HepG2 (cell line): ENCODE results near the gene IL2RA.

Experiments
- ETV5 ChIP-seq: IDR thresholded peaks from 2 replicates; pipeline ENCODE4 v1.6.1; 2018; ENCODE audit warnings: missing biosample characterization, missing genetic modification reagents, inconsistent platforms, borderline replicate concordance
- FOXK1 ChIP-seq: sonication (generic); formaldehyde crosslinking; IDR thresholded peaks from 2 replicates; pipeline ENCODE4 v1.4.0; 2020; ENCODE audit warnings: low read depth, missing genetic modification reagents, borderline replicate concordance
- ZNF274 ChIP-seq: sonication (generic); formaldehyde crosslinking; IDR thresholded peaks from 2 replicates; pipeline ENCODE4 v1.5.1; 2020; ENCODE audit warnings: mild to moderate bottlenecking, missing genetic modification reagents
- ZNF761 ChIP-seq: sonication (generic); formaldehyde crosslinking; conservative IDR thresholded peaks from 2 replicates; pipeline ENCODE4 v1.4.0; 2020; ENCODE audit warnings: mild to moderate bottlenecking, missing genetic modification reagents
- TF ChIP-seq, protein P1 (sequence below): sonication (generic); formaldehyde crosslinking; IDR thresholded peaks from 2 replicates; pipeline ENCODE4 v1.5.0; 2020; ENCODE audit warnings: missing genetic modification reagents
- TF ChIP-seq, protein P2 (sequence below): sonication (generic); formaldehyde crosslinking; IDR thresholded peaks from 2 replicates; pipeline ENCODE4 v1.5.0; 2020; ENCODE audit warnings: mild to moderate bottlenecking, missing genetic modification reagents, moderate library complexity

DNA sequence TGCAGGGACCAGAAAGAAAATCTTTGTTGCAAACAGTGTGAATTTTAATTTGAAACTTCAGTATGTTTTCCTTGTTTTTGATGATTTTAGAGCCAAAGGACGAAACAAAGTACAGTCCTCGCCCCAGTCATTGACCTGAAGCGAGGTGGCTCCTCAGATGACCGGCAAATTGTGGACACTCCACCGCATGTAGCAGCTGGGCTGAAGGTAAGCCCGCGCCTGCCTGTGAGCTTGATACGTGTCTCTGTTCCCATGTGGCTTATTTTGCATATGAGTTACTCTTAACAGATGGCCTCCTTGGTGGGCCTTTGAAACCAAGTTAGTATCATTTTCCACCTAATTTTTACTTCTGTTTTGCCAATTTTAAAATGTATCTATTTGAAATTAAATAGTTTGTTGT lies 39.0 kb upstream of the IL2RA start:
- TF ChIP-seq, protein P1, sequence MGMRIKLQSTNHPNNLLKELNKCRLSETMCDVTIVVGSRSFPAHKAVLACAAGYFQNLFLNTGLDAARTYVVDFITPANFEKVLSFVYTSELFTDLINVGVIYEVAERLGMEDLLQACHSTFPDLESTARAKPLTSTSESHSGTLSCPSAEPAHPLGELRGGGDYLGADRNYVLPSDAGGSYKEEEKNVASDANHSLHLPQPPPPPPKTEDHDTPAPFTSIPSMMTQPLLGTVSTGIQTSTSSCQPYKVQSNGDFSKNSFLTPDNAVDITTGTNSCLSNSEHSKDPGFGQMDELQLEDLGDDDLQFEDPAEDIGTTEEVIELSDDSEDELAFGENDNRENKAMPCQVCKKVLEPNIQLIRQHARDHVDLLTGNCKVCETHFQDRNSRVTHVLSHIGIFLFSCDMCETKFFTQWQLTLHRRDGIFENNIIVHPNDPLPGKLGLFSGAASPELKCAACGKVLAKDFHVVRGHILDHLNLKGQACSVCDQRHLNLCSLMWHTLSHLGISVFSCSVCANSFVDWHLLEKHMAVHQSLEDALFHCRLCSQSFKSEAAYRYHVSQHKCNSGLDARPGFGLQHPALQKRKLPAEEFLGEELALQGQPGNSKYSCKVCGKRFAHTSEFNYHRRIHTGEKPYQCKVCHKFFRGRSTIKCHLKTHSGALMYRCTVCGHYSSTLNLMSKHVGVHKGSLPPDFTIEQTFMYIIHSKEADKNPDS (CRISPR knock-in tag) = no peak
- no peak for TF ChIP-seq ETV5
- TF ChIP-seq ZNF761 (CRISPR knock-in tag) = no peak
- TF ChIP-seq, protein P2, sequence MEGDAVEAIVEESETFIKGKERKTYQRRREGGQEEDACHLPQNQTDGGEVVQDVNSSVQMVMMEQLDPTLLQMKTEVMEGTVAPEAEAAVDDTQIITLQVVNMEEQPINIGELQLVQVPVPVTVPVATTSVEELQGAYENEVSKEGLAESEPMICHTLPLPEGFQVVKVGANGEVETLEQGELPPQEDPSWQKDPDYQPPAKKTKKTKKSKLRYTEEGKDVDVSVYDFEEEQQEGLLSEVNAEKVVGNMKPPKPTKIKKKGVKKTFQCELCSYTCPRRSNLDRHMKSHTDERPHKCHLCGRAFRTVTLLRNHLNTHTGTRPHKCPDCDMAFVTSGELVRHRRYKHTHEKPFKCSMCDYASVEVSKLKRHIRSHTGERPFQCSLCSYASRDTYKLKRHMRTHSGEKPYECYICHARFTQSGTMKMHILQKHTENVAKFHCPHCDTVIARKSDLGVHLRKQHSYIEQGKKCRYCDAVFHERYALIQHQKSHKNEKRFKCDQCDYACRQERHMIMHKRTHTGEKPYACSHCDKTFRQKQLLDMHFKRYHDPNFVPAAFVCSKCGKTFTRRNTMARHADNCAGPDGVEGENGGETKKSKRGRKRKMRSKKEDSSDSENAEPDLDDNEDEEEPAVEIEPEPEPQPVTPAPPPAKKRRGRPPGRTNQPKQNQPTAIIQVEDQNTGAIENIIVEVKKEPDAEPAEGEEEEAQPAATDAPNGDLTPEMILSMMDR (CRISPR knock-in tag) = no peak
- TF ChIP-seq ZNF274 (CRISPR knock-in tag) = no peak
- TF ChIP-seq FOXK1 (CRISPR knock-in tag) = no peak
